Mesothelial cell of epicardium (in vitro differentiated cells): ENCODE data around the gene XYLT1. TPM values are rescaled to one million over a fixed set of nuclear protein-coding genes. Genes with fewer than 3 reads are reported as not detected.

Experiments used
- DNase-seq, 2 experiments: peaks; one replicate each; pipeline ENCODE4 v3.0.0; 2021; ENCODE audit warnings: low spot score in 2 of 2; ENCODE audit not compliant: unreplicated experiment in 2 of 2
- H3K27ac Mint-ChIP-seq: 2 replicates; pipeline ENCODE4 v1.8.0; 2021; ENCODE audit warnings: mixed read lengths
- H3K27me3 Mint-ChIP-seq: 2 replicates; pipeline ENCODE4 v1.8.0; 2021; ENCODE audit warnings: low read depth, mixed read lengths
- H3K36me3 Mint-ChIP-seq: 2 replicates; pipeline ENCODE4 v1.8.0; 2021; ENCODE audit warnings: mixed read lengths
- H3K4me1 Mint-ChIP-seq: 2 replicates; pipeline ENCODE4 v1.8.0; 2021; ENCODE audit warnings: mixed read lengths
- H3K4me3 Mint-ChIP-seq: 2 replicates; pipeline ENCODE4 v1.8.0; 2021; ENCODE audit warnings: mild to moderate bottlenecking, moderate library complexity, mixed read lengths
- H3K9me3 Mint-ChIP-seq: 2 replicates; pipeline ENCODE4 v1.8.0; 2021; ENCODE audit warnings: mixed read lengths
- CTCF ChIP-seq: fragments of 200-600 bp; sonication (generic); IDR thresholded peaks from one replicate; pipeline ENCODE4 v1.5.0; 2021; ENCODE audit warnings: antibody characterized with exemption; ENCODE audit not compliant: unreplicated experiment
- total RNA-seq: library from RNA; stranded (reverse); gene quantifications from 3 replicates; pipeline ENCODE4 v1.2.1, GENCODE V29; 2021

Gene XYLT1
- total RNA-seq, 1 donor from 2014 or later = 15.2 TPM

DNA sequence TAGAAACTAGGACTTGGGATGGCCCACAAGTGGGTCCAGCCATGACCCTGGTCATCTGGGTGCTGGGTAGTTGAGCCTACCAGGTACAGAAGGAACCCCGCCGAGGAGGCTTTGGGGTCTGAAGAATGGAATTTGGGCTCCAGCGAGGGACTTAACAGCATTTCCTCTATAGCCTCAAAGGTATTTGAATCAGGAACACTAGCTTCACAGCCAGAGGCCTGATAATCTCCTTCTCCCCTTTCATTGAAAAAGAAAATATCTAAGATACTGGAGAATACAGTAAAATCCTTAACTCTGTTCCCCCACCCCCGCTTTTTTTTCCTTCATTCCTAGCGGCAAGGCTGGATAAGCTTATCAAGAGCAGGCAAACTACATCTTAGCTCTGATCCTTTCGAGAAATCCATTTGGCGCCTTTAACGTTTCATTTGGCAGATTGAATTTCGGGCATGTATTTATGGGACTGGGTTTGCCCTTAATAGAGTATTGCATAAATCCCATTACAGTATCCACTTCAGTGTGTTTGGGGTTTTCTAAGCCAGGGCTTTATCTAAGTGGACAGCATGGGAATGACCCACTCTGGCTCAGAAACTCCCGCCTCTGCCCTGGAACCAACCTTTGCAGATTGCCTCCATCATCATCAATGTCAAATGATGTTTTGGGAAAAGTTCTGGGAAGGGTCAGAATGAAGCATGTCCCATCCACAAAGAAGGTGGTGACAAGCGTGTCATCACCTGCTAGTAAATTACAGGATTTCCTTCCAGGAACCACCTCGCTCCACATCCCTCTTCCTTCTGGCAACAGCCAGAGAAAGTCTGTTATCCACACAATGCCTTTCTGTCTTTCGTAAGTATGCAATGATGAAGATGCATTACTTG is 36.9 kb downstream of the XYLT1 start:
- H3K27me3 Mint-ChIP-seq = no peaks in the 10 kb centered on the region
- H3K4me3 Mint-ChIP-seq = no peak overlapping the region
- H3K4me1 Mint-ChIP-seq = peaks cover 12% of the 10 kb centered on the region
- H3K36me3 Mint-ChIP-seq = no peaks in the 10 kb centered on the region
- no peaks in the 10 kb centered on the region for H3K9me3 Mint-ChIP-seq
- DNase-seq = no peak
- H3K27ac Mint-ChIP-seq = peak overlapping the region; percentile 48
- TF ChIP-seq CTCF = no peak

- TF ChIP-seq CTCF = no peak
- no peak for DNase-seq
- no peaks in the 10 kb centered on the region for H3K9me3 Mint-ChIP-seq
- H3K4me1 Mint-ChIP-seq = peaks cover 12% of the 10 kb centered on the region
- no peak overlapping the region for H3K4me3 Mint-ChIP-seq
- H3K27me3 Mint-ChIP-seq = no peaks in the 10 kb centered on the region
- H3K36me3 Mint-ChIP-seq = no peaks in the 10 kb centered on the region
- peak overlapping the region; percentile 48 for H3K27ac Mint-ChIP-seq
Observed at GRCh38 chr16:17432901-17433576, 37.7 kb downstream of the XYLT1 start.

DNA sequence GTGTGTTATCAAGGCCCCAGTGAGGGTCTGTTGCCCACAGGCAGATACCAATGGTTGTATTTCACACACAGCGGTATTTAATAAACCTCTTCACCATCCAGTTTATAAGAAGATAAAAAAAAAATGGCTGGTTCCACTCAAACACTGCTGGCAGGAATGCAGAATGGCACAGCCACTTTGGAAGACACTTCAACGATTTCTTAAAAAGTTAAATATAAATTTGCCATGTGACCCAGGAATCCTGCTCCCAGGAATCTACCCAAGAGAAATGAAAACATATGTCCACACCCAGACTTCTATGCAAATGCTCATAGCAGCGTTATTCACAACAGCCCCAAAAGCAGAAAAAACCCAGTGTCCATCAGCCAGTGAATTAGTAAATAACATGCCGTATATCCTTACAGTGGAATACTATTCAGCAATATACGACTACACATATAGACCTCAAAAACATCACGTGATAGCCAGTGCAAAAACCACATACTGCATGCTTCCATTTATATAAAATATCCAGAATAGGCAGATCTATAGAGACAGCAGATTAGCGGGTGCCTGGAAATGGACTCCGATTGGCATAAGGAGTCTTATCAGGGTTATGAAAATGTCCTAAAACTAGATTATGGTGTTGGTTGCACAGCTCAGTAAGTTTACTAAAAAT is 38.7 kb downstream of the XYLT1 start:
- peak; percentile 35 for TF ChIP-seq CTCF
- peaks cover 5% of the 10 kb centered on the region for H3K4me1 Mint-ChIP-seq
- H3K36me3 Mint-ChIP-seq = no peaks in the 10 kb centered on the region
- no peak overlapping the region for H3K4me3 Mint-ChIP-seq
- no peak for DNase-seq
- H3K27ac Mint-ChIP-seq = no peak overlapping the region
- H3K9me3 Mint-ChIP-seq = no peaks in the 10 kb centered on the region
- H3K27me3 Mint-ChIP-seq = no peaks in the 10 kb centered on the region

GRCh38 chr16:17431012-17431411 is 39.7 kb downstream of the XYLT1 start:
- H3K4me3 Mint-ChIP-seq = no peak overlapping the region

DNA sequence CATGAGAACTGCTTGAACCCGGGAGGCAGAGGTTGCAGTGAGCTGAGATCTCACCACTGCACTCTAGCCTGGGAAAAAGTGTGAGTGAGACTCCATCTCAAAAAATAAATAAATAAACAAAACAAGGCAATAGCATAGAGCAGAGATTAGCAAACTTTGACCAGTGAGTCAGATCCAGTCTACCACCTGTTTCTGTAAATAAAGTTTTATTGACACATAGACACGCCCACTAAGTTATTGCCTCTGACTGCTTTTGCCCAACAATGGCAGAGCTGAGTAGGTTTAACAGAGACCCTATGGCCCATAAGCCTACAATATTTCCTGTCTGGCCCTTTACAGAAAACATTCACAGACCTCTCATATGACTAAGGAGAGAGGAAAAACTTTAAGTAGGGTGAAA is 44.3 kb downstream of the XYLT1 start:
- peaks cover 4% of the 10 kb centered on the region for H3K9me3 Mint-ChIP-seq
- H3K4me1 Mint-ChIP-seq = peaks cover 3% of the 10 kb centered on the region
- H3K27me3 Mint-ChIP-seq = no peaks in the 10 kb centered on the region
- H3K27ac Mint-ChIP-seq = no peak overlapping the region
- no peaks in the 10 kb centered on the region for H3K36me3 Mint-ChIP-seq
- H3K4me3 Mint-ChIP-seq = no peak overlapping the region
- no peak for DNase-seq
- TF ChIP-seq CTCF = no peak

More at GRCh38 chr16:17431012-17431411, 39.7 kb downstream of the XYLT1 start:
- Mint-ChIP-seq H3K36me3 (no peaks in the 10 kb centered on the region), H3K9me3 (peaks cover under 1% of the 10 kb centered on the region), H3K27me3 (no peaks in the 10 kb centered on the region), H3K4me1 (peaks cover 5% of the 10 kb centered on the region), H3K27ac (no peak overlapping the region)
- TF ChIP-seq CTCF = no peak
- no peak for DNase-seq
